Measurements from ENCODE around the gene WDR7. TPM values are rescaled to one million over a fixed set of nuclear protein-coding genes. Genes with fewer than 3 reads are reported as not detected.

WDR7 gene
- total RNA-seq, 2 experiments from 2014 or later: 28.8 to 30.5 TPM

DNA sequence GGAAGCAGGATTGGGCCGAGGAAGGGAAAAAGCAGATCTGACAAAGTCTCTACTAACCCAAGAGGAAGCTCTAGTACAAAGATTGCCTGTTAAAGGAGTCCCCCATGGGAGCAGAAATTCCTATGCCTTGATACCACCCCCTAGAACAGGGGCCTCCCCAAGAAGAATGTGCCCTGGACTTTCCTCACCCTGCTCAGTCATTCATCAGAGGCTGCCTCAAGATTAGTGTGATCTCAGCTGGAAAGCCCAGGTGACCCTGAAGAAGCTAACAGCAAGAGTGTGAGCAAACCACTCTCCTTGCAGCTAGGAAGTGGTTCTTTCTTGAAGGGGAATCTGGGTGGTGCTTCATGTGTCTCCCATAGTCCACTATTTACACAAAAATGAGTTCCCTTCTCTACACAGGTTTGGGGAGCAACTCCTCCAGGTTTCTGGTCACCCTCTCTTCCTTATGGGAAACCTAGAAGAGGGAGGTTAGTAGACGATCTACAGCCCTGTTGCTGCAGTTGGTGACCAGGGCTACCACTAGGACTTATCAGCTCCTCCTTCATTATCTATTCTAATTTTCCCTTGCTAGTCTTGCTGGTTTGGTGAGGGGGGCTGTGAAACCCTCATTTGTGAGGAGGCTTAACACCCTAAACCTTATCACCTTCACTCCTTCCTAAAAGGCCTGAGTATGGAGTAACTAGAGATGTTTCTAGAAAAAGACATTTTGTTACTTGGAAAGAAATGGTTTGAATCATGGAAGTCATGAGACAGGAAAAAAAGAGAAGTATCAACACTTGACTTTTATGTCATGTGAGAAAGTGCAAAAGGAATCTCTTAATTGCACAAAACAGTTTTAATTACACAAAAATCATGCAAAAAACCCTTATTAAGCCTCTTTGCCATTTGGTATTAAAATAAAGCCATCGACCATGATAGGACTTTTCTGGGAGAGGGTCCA lies 2.9 kb upstream of the WDR7 start:
- no peaks in the 10 kb centered on the region for H3K27me3 ChIP-seq (ENCODE audit: control insufficient read depth in 1 of 2, insufficient read depth in 2 of 2, low read length in 2 of 2)
- TF ChIP-seq, protein P1, sequence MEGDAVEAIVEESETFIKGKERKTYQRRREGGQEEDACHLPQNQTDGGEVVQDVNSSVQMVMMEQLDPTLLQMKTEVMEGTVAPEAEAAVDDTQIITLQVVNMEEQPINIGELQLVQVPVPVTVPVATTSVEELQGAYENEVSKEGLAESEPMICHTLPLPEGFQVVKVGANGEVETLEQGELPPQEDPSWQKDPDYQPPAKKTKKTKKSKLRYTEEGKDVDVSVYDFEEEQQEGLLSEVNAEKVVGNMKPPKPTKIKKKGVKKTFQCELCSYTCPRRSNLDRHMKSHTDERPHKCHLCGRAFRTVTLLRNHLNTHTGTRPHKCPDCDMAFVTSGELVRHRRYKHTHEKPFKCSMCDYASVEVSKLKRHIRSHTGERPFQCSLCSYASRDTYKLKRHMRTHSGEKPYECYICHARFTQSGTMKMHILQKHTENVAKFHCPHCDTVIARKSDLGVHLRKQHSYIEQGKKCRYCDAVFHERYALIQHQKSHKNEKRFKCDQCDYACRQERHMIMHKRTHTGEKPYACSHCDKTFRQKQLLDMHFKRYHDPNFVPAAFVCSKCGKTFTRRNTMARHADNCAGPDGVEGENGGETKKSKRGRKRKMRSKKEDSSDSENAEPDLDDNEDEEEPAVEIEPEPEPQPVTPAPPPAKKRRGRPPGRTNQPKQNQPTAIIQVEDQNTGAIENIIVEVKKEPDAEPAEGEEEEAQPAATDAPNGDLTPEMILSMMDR (IDR thresholded peaks at IDR 0.05): no peak
- H3K27ac ChIP-seq (ENCODE audit: low read depth in 1 of 2, low read length in 2 of 2): no peak overlapping the region
- peaks cover 16% of the 10 kb centered on the region for H3K36me3 Mint-ChIP-seq (ENCODE audit: low read depth)
- H3K27ac Mint-ChIP-seq: no peak overlapping the region
- no peaks in the 10 kb centered on the region for H3K36me3 ChIP-seq (ENCODE audit: insufficient read depth, low read length)
- CTCF ChIA-PET: no interaction called here
- no peaks in the 10 kb centered on the region for H3K27me3 Mint-ChIP-seq
- H3K4me3 Mint-ChIP-seq: no peak overlapping the region
- peaks cover 20% of the 10 kb centered on the region for H3K4me1 ChIP-seq (ENCODE audit: insufficient read depth, low read length)
- no peaks in the 10 kb centered on the region for H3K9me3 ChIP-seq (ENCODE audit: control insufficient read depth in 1 of 2, insufficient read depth in 1 of 2, low read length in 2 of 2)
- ATAC-seq (ENCODE audit: poor library complexity) (no peak), DNase-seq (no peak)
- intact Hi-C loops (cut with DNase I, micrococcal nuclease): loop anchor here in 1 of 2 experiments (1.0 to 5.0 kb wide), 2 partner anchors 9 to 969 kb away; no protein-coding TSS in a partner anchor
- no peak overlapping the region for H3K4me3 ChIP-seq (ENCODE audit: low read length)
- POLR2A ChIA-PET: interaction anchor here (0.6 to 0.7 kb wide), 3 partner anchors 10 to 1961 kb away, joined by 3 to 6 read pairs (median 4); partner anchors contain the start of gene TXNL1
- H3K9me3 Mint-ChIP-seq: no peaks in the 10 kb centered on the region
- H3K4me1 Mint-ChIP-seq (ENCODE audit: low read depth): peaks cover 31% of the 10 kb centered on the region

DNA sequence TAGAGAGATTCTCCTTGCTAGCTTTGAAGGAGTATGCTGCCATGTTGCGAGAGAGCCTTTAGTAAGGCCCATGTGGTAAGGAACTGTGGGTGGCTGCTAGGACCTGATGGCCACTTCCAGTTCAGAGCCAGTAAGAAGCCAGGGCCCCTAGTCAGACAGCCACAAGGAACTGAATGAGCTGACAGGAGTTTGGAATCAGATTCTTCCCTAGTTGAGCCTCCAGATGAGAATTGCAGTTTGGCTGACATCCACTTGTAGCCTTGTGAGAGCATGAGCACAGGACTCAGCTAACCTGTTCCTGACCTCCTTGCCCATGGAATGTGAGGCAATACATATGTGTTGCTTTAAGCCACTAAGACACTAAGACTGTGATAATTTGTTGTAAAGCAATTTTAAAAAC lies 1.2 kb upstream of the WDR7 start:
- POLR2A ChIA-PET: interaction anchor here (1.1 to 3.6 kb wide), 4 partner anchors 11 to 972 kb away, joined by 3 to 70 read pairs (median 9); partner anchors contain the start of genes NARS1 and TXNL1
- ATAC-seq (ENCODE audit: poor library complexity) (no peak), DNase-seq (no peak)
- Mint-ChIP-seq H3K27me3 (no peaks in the 10 kb centered on the region), H3K27ac (no peak overlapping the region), H3K4me1 (ENCODE audit: low read depth) (peaks cover 47% of the 10 kb centered on the region), H3K4me3 (peak overlapping the region; percentile 95), H3K9me3 (no peaks in the 10 kb centered on the region), H3K36me3 (ENCODE audit: low read depth) (peaks cover 14% of the 10 kb centered on the region)
- no peaks in the 10 kb centered on the region for H3K36me3 ChIP-seq (ENCODE audit: insufficient read depth, low read length)
- CTCF ChIA-PET: interaction anchor here (0.8 to 2.6 kb wide), 2 partner anchors 11 to 12 kb away, joined by 3 to 6 read pairs; partner anchors contain the start of gene TXNL1
- no peak overlapping the region for H3K4me3 ChIP-seq (ENCODE audit: low read length)
- H3K27ac ChIP-seq (ENCODE audit: low read depth in 1 of 2, low read length in 2 of 2): no peak overlapping the region
- no peaks in the 10 kb centered on the region for H3K27me3 ChIP-seq (ENCODE audit: control insufficient read depth in 1 of 2, insufficient read depth in 2 of 2, low read length in 2 of 2)
- H3K4me1 ChIP-seq (ENCODE audit: insufficient read depth, low read length): peaks cover 27% of the 10 kb centered on the region
- intact Hi-C loops (cut with DNase I, micrococcal nuclease): loop anchor here in 1 of 2 experiments (5.0 kb wide), 4 partner anchors 57 to 1058 kb away; partner anchors contain the start of gene FECH
- TF ChIP-seq, protein P1 (IDR thresholded peaks at IDR 0.05): no peak
- H3K9me3 ChIP-seq (ENCODE audit: control insufficient read depth in 1 of 2, insufficient read depth in 1 of 2, low read length in 2 of 2): peaks cover 0 to 3% of the 10 kb centered on the region in 2 experiments

DNA sequence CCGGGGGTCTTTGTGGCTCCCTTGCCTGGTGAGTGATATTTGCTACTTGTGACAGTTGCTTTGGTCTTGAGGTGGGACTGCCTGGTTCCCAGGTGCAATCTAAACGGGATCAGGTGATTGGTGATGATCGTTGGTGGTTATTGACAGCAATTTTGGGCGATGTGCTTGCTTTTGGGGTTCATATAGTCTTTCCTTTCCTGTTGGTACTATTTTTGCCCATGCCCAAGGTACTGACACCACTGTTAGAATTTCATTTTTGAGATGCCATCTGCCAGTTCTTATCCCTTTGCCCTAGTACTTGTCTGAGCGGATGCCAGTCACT lies 573 bp downstream of the WDR7 start:
- H3K4me1 Mint-ChIP-seq (ENCODE audit: low read depth): peaks cover 61% of the 10 kb centered on the region
- POLR2A ChIA-PET: interaction anchor here (1.0 to 3.6 kb wide), 3 partner anchors 12 to 58 kb away, joined by 3 to 70 read pairs (median 10); partner anchors contain the start of gene TXNL1
- intact Hi-C loops (cut with DNase I, micrococcal nuclease): loop anchor here (1.0 to 5.0 kb wide), 4 partner anchors 13 to 1059 kb away; partner anchors contain the start of genes FECH (in 1 of the 2) and TXNL1 (in 1 of the 2)

More for the DNA sequence above, 573 bp downstream of the WDR7 start:
- DNase-seq (peak in 1 of 14 experiments; percentile 29), ATAC-seq (ENCODE audit: poor library complexity) (no peak)
- Mint-ChIP-seq H3K4me3 (peak overlapping the region; percentile 95), H3K9me3 (no peaks in the 10 kb centered on the region), H3K36me3 (ENCODE audit: low read depth) (peaks cover 14% of the 10 kb centered on the region), H3K27me3 (no peaks in the 10 kb centered on the region), H3K27ac (peak overlapping the region; percentile 93)
- H3K4me3 ChIP-seq (ENCODE audit: low read length): peak overlapping the region; percentile 93
- peak overlapping the region; percentile 88 to 89 for H3K27ac ChIP-seq (ENCODE audit: low read depth in 1 of 2, low read length in 2 of 2)
- CTCF ChIA-PET: interaction anchor here (1.4 to 2.6 kb wide), 2 partner anchors 12 to 14 kb away, joined by 5 to 6 read pairs; partner anchors contain the start of gene TXNL1
- H3K36me3 ChIP-seq (ENCODE audit: insufficient read depth, low read length): no peaks in the 10 kb centered on the region
- H3K4me1 ChIP-seq (ENCODE audit: insufficient read depth, low read length): peaks cover 32% of the 10 kb centered on the region
- TF ChIP-seq, protein P1 (IDR thresholded peaks at IDR 0.05): no peak
- peaks cover 0 to 3% of the 10 kb centered on the region in 2 experiments for H3K9me3 ChIP-seq (ENCODE audit: control insufficient read depth in 1 of 2, insufficient read depth in 1 of 2, low read length in 2 of 2)
- H3K27me3 ChIP-seq (ENCODE audit: control insufficient read depth in 1 of 2, insufficient read depth in 2 of 2, low read length in 2 of 2): no peaks in the 10 kb centered on the region
